H1 (cell line): ENCODE measurements around the gene HES4. TPM values are rescaled to one million over a fixed set of nuclear protein-coding genes. Genes with fewer than 3 reads are reported as not detected.

Experiments used
- TCF12 ChIP-seq: IDR thresholded peaks from 2 replicates; pipeline ENCODE4 v1.6.1; 2011; ENCODE audit warnings: low read depth, mild to moderate bottlenecking, low read length
- polyA plus RNA-seq, 7 experiments: library from polyadenylated mRNA; depleted of rRNA in 3 of 7; stranded (reverse) in 5 of 7; unstranded in 2 of 7; fragments of >200 nt in 5 of 7; fragments of 200-250 nt in 2 of 7; gene quantifications; 1 replicate in 5 of 7; 2 replicates in 1 of 7; 4 replicates in 1 of 7; pipeline versions ENCODE4 v1.2.1 to v1.2.3, GENCODE V29; 2011 to 2013; ENCODE audit warnings: missing spikeins in 2 of 7, mixed read lengths in 2 of 7
- total RNA-seq: library from RNA; stranded (reverse); fragmentation: NEBNext Ultra II Directional; extraction: Animal tissue kit (Norgen Biotek cat#: 25700); gene quantifications from 2 replicates; pipeline ENCODE4 v1.2.1, GENCODE V29; 2021
- TF ChIP-seq, protein P1 (sequence below): IDR thresholded peaks from 2 replicates; pipeline ENCODE4 v1.6.1; 2012; ENCODE audit warnings: inconsistent platforms

HES4 gene
- total and polyA plus RNA-seq, 2 of the 8 experiments (the other 6 are each of a cell fraction or from before 2014, with no cell fraction given), result 2.8 to 3.5 TPM

DNA sequence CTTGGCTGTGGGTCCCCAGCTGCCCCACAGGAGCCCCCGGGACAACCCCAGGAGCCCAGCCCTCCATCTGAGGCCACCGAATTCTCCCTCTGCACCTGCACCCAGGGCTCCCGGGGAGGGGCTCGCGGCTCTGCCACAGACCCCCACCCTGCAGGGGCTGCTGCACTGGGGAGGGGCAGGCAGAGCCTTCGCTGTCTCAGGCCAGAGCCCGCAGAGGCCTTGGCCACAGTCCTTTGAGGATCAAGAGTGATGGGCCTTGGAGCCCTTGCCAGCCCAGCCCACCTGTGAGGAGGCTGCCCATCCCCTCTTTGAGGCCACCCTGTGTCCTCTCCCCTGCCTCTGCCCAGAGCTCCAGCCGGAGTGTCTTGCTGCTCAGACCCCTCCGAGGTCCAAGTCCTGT lies 24.5 kb downstream of the HES4 start (continued):
- no peak for TF ChIP-seq TCF12
- TF ChIP-seq, protein P1, sequence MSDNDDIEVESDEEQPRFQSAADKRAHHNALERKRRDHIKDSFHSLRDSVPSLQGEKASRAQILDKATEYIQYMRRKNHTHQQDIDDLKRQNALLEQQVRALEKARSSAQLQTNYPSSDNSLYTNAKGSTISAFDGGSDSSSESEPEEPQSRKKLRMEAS, result no peak
